ENCODE results near the gene PKNOX1. TPM values are rescaled to one million over a fixed set of nuclear protein-coding genes. Genes with fewer than 3 reads are reported as not detected.
"Not testable (repeated sequence)": the region's sequence is repeated elsewhere in the genome, so short reads cannot be mapped to it uniquely, and the experiment has no call there.

Gene PKNOX1
- polyA plus RNA-seq, 2 donors: 6.0 to 7.1 TPM

- H3K9me3 ChIP-seq (ENCODE audit: control insufficient read depth in 2 of 2, insufficient read depth in 1 of 2, low read depth in 1 of 2, low read length in 1 of 2); H3K27ac ChIP-seq (ENCODE audit: low read depth in 2 of 2, low read length in 1 of 2); H3K4me1 ChIP-seq (ENCODE audit: control insufficient read depth in 2 of 2, insufficient read depth in 2 of 2, low read length in 1 of 2); H3K27me3 ChIP-seq (ENCODE audit: control insufficient read depth in 1 of 2, insufficient read depth in 2 of 2, low read length in 2 of 2); H3K36me3 ChIP-seq (ENCODE audit: control insufficient read depth in 2 of 2, insufficient read depth in 2 of 2, low read length in 1 of 2); H3K4me3 ChIP-seq (ENCODE audit: low read depth in 1 of 2, low read length in 2 of 2): not testable (repeated sequence)
- WGBS, 2 donors: 94 to 95% methylated on average over 12 of the region's 12 CpGs
These were observed 40.4 kb upstream of the PKNOX1 start for GRCh38 chr21:42933973-42934372.

- not testable (repeated sequence) for H3K9me3 ChIP-seq (ENCODE audit: control insufficient read depth in 2 of 2, insufficient read depth in 1 of 2, low read depth in 1 of 2, low read length in 1 of 2); H3K27me3 ChIP-seq (ENCODE audit: control insufficient read depth in 1 of 2, insufficient read depth in 2 of 2, low read length in 2 of 2); H3K4me3 ChIP-seq (ENCODE audit: low read depth in 1 of 2, low read length in 2 of 2); H3K4me1 ChIP-seq (ENCODE audit: control insufficient read depth in 2 of 2, insufficient read depth in 2 of 2, low read length in 1 of 2); H3K27ac ChIP-seq (ENCODE audit: low read depth in 2 of 2, low read length in 1 of 2); H3K36me3 ChIP-seq (ENCODE audit: control insufficient read depth in 2 of 2, insufficient read depth in 2 of 2, low read length in 1 of 2)
- 89 to 92% methylated on average over 5 of the region's 5 CpGs for WGBS, 2 donors
These were observed 38.0 kb upstream of the PKNOX1 start for GRCh38 chr21:42936360-42936759.

- WGBS, 2 donors: 83 to 86% methylated on average over 15 to 16 of the region's 16 CpGs
- not testable (repeated sequence) for H3K4me1 ChIP-seq (ENCODE audit: control insufficient read depth in 2 of 2, insufficient read depth in 2 of 2, low read length in 1 of 2); H3K27ac ChIP-seq (ENCODE audit: low read depth in 2 of 2, low read length in 1 of 2); H3K36me3 ChIP-seq (ENCODE audit: control insufficient read depth in 2 of 2, insufficient read depth in 2 of 2, low read length in 1 of 2); H3K9me3 ChIP-seq (ENCODE audit: control insufficient read depth in 2 of 2, insufficient read depth in 1 of 2, low read depth in 1 of 2, low read length in 1 of 2); H3K27me3 ChIP-seq (ENCODE audit: control insufficient read depth in 1 of 2, insufficient read depth in 2 of 2, low read length in 2 of 2); H3K4me3 ChIP-seq (ENCODE audit: low read depth in 1 of 2, low read length in 2 of 2)
These were observed 37.1 kb upstream of the PKNOX1 start for GRCh38 chr21:42937034-42937940.

- Histone ChIP-seq H3K4me1 (ENCODE audit: control insufficient read depth in 2 of 2, insufficient read depth in 2 of 2, low read length in 1 of 2) (no peaks in the 10 kb centered on the region), H3K9me3 (ENCODE audit: control insufficient read depth in 2 of 2, insufficient read depth in 1 of 2, low read depth in 1 of 2, low read length in 1 of 2) (no peaks in the 10 kb centered on the region), H3K27ac (ENCODE audit: low read depth in 2 of 2, low read length in 1 of 2) (no peak overlapping the region), H3K27me3 (ENCODE audit: control insufficient read depth in 1 of 2, insufficient read depth in 2 of 2, low read length in 2 of 2) (no peaks in the 10 kb centered on the region), H3K36me3 (ENCODE audit: control insufficient read depth in 2 of 2, insufficient read depth in 2 of 2, low read length in 1 of 2) (no peaks in the 10 kb centered on the region), H3K4me3 (ENCODE audit: low read depth in 1 of 2, low read length in 2 of 2) (no peak overlapping the region)
- 78 to 87% methylated on average over 21 of the region's 21 CpGs for WGBS, 2 donors
These were observed 36.3 kb upstream of the PKNOX1 start for GRCh38 chr21:42937960-42938605.

- not testable (repeated sequence) for H3K27me3 ChIP-seq (ENCODE audit: control insufficient read depth in 1 of 2, insufficient read depth in 2 of 2, low read length in 2 of 2); H3K36me3 ChIP-seq (ENCODE audit: control insufficient read depth in 2 of 2, insufficient read depth in 2 of 2, low read length in 1 of 2); H3K27ac ChIP-seq (ENCODE audit: low read depth in 2 of 2, low read length in 1 of 2); H3K4me3 ChIP-seq (ENCODE audit: low read depth in 1 of 2, low read length in 2 of 2); H3K4me1 ChIP-seq (ENCODE audit: control insufficient read depth in 2 of 2, insufficient read depth in 2 of 2, low read length in 1 of 2); H3K9me3 ChIP-seq (ENCODE audit: control insufficient read depth in 2 of 2, insufficient read depth in 1 of 2, low read depth in 1 of 2, low read length in 1 of 2)
- 91 to 92% methylated on average over 6 of the region's 6 CpGs for WGBS, 2 donors
These were observed 35.8 kb upstream of the PKNOX1 start for GRCh38 chr21:42938606-42938995.

GRCh38 chr21:42939582-42940413 lies 34.6 kb upstream of the PKNOX1 start:
- Histone ChIP-seq H3K4me3 (ENCODE audit: low read depth in 1 of 2, low read length in 2 of 2) (no peak overlapping the region), H3K27ac (ENCODE audit: low read depth in 2 of 2, low read length in 1 of 2) (peak overlapping the region; percentile 28 to 87)
- WGBS, 2 donors: 30 to 42% methylated on average over 16 of the region's 16 CpGs

GRCh38 chr21:42941696-42942085 lies 32.7 kb upstream of the PKNOX1 start:
- Histone ChIP-seq H3K27ac (ENCODE audit: low read depth in 2 of 2, low read length in 1 of 2) (peak overlapping the region in 1 of 2 donors; percentile 24), H3K9me3 (ENCODE audit: control insufficient read depth in 2 of 2, insufficient read depth in 1 of 2, low read depth in 1 of 2, low read length in 1 of 2) (no peaks in the 10 kb centered on the region), H3K36me3 (ENCODE audit: control insufficient read depth in 2 of 2, insufficient read depth in 2 of 2, low read length in 1 of 2) (no peaks in the 10 kb centered on the region), H3K27me3 (ENCODE audit: control insufficient read depth in 1 of 2, insufficient read depth in 2 of 2, low read length in 2 of 2) (no peaks in the 10 kb centered on the region), H3K4me1 (ENCODE audit: control insufficient read depth in 2 of 2, insufficient read depth in 2 of 2, low read length in 1 of 2) (no peaks in the 10 kb centered on the region), H3K4me3 (ENCODE audit: low read depth in 1 of 2, low read length in 2 of 2) (no peak overlapping the region)
- 78 to 85% methylated on average over 6 of the region's 6 CpGs for WGBS, 2 donors

More at GRCh38 chr21:42939582-42940413, 34.6 kb upstream of the PKNOX1 start:
- Histone ChIP-seq H3K27me3 (ENCODE audit: control insufficient read depth in 1 of 2, insufficient read depth in 2 of 2, low read length in 2 of 2) (no peaks in the 10 kb centered on the region), H3K9me3 (ENCODE audit: control insufficient read depth in 2 of 2, insufficient read depth in 1 of 2, low read depth in 1 of 2, low read length in 1 of 2) (no peaks in the 10 kb centered on the region), H3K4me1 (ENCODE audit: control insufficient read depth in 2 of 2, insufficient read depth in 2 of 2, low read length in 1 of 2) (no peaks in the 10 kb centered on the region), H3K36me3 (ENCODE audit: control insufficient read depth in 2 of 2, insufficient read depth in 2 of 2, low read length in 1 of 2) (no peaks in the 10 kb centered on the region)

GRCh38 chr21:42942244-42942643 lies 32.1 kb upstream of the PKNOX1 start:
- Histone ChIP-seq H3K9me3 (ENCODE audit: control insufficient read depth in 2 of 2, insufficient read depth in 1 of 2, low read depth in 1 of 2, low read length in 1 of 2) (no peaks in the 10 kb centered on the region), H3K27me3 (ENCODE audit: control insufficient read depth in 1 of 2, insufficient read depth in 2 of 2, low read length in 2 of 2) (no peaks in the 10 kb centered on the region), H3K4me1 (ENCODE audit: control insufficient read depth in 2 of 2, insufficient read depth in 2 of 2, low read length in 1 of 2) (no peaks in the 10 kb centered on the region), H3K4me3 (ENCODE audit: low read depth in 1 of 2, low read length in 2 of 2) (no peak overlapping the region), H3K36me3 (ENCODE audit: control insufficient read depth in 2 of 2, insufficient read depth in 2 of 2, low read length in 1 of 2) (no peaks in the 10 kb centered on the region), H3K27ac (ENCODE audit: low read depth in 2 of 2, low read length in 1 of 2) (no peak overlapping the region)
- WGBS, 2 donors: 48 to 60% methylated on average over 6 of the region's 6 CpGs

- not testable (repeated sequence) for H3K36me3 ChIP-seq (ENCODE audit: control insufficient read depth in 2 of 2, insufficient read depth in 2 of 2, low read length in 1 of 2); H3K4me3 ChIP-seq (ENCODE audit: low read depth in 1 of 2, low read length in 2 of 2); H3K9me3 ChIP-seq (ENCODE audit: control insufficient read depth in 2 of 2, insufficient read depth in 1 of 2, low read depth in 1 of 2, low read length in 1 of 2); H3K27me3 ChIP-seq (ENCODE audit: control insufficient read depth in 1 of 2, insufficient read depth in 2 of 2, low read length in 2 of 2); H3K4me1 ChIP-seq (ENCODE audit: control insufficient read depth in 2 of 2, insufficient read depth in 2 of 2, low read length in 1 of 2)
- 48 to 60% methylated on average over 13 of the region's 13 CpGs for WGBS, 2 donors
- H3K27ac ChIP-seq (ENCODE audit: low read depth in 2 of 2, low read length in 1 of 2): peak overlapping the region; percentile 78 to 90
These were observed 25.1 kb upstream of the PKNOX1 start for GRCh38 chr21:42949094-42949755.

All from esophagus (tissue), 2 donors.